HT1080 (cell line): Measurements from ENCODE around the gene CNPY3. TPM values are rescaled to one million over a fixed set of nuclear protein-coding genes. Genes with fewer than 3 reads are reported as not detected.
"Not testable (repeated sequence)": the region's sequence is repeated elsewhere in the genome, so short reads cannot be mapped to it uniquely, and the experiment has no call there.

Experiments used
- DNase-seq: peaks from one replicate; pipeline ENCODE4 v3.0.0-alpha.2; 2015; ENCODE audit warnings: low read depth
- total RNA-seq: library from RNA; depleted of rRNA; stranded (reverse); fragments of >200 nt; shearing (Covaris generic); gene quantifications from 2 replicates; pipeline ENCODE4 v1.2.3, GENCODE V29; 2014

CNPY3 gene
- total RNA-seq, 1 experiment from 2014 or later, result 45.3 TPM

DNA sequence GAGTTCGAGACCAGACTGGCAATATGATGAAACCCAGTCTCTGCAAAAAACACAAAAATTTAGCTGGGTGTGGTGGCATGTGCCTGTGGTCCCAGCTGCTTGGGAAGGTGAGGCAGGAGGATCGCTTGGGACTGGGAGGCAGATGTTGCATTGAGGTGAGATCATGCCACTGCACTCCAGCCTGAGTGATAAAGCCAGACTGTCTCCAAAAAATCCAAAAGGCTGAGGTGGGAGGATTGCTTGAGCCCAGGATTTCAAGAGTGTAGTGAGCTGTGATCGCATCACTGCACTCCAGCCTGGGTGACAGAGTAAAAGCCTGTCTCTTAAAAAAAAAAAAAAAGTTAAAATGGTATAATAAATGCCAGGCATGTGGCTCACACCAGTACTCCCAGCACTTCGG, 14.7 kb upstream of the CNPY3 start:
- no peak for DNase-seq

- no peak for DNase-seq
Measured at GRCh38 chr6:42915732-42916131, 13.5 kb upstream of the CNPY3 start, which contains the start of gene PTCRA. Gene PTCRA (plus strand): TSS chr6:42916053. CDS start chr6:42916070, 17 bp downstream.

DNA sequence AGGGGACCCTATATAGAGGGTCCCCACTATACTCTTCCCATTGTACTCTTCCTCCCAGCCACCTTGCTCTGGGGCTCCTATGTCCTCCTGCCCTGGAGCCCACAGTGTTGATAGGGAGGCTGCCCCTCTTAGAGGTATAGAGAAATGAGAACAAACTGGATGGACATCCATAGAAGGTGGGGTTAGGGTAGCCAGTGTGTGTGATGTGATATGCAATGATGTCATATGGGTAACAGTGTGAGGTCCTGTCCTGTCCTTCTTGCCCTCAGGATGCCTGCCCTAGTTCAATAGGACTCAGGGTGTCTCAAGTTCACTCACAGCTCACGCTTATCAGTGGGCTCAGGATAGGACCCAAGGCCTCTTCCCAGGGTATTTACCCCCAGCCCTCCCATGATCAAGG, 13.0 kb upstream of the CNPY3 start:
- DNase-seq, result no peak

GRCh38 chr6:42921801-42922200, 7.5 kb upstream of the CNPY3 start:
- DNase-seq, result no peak

- peak; percentile 36 for DNase-seq
Measured at GRCh38 chr6:42923666-42924065, 5.6 kb upstream of the CNPY3 start.

DNA sequence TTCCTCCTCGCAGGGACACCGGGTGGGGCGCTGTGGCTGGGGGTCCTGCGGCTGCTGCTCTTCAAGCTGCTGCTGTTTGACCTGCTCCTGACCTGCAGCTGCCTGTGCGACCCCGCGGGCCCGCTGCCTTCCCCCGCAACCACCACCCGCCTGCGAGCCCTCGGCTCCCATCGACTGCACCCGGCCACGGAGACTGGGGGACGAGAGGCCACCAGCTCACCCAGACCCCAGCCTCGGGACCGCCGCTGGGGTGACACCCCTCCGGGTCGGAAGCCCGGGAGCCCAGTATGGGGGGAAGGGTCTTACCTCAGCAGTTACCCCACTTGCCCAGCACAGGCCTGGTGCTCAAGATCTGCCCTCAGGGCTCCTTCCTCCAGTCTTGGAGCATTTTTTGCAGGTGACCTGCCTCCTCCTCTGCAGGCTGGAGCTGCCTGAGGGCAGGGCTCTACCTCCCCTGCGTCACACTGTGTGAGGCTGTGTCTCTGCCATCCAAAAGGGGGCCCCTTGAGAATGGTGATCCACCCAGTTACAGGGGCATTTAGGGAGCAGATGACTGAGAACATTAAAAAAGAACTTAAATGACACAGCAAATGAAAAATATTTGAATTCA, 3.9 kb upstream of the CNPY3 start:
- DNase-seq, result no peak

GRCh38 chr6:42929821-42930360, 611 bp downstream of the CNPY3 start:
- peak; percentile 77 for DNase-seq

GRCh38 chr6:42932412-42932811, 3.1 kb downstream of the CNPY3 start:
- DNase-seq, result no peak

- no peak for DNase-seq
Measured at GRCh38 chr6:42933205-42933604, 3.9 kb downstream of the CNPY3 start.

DNA sequence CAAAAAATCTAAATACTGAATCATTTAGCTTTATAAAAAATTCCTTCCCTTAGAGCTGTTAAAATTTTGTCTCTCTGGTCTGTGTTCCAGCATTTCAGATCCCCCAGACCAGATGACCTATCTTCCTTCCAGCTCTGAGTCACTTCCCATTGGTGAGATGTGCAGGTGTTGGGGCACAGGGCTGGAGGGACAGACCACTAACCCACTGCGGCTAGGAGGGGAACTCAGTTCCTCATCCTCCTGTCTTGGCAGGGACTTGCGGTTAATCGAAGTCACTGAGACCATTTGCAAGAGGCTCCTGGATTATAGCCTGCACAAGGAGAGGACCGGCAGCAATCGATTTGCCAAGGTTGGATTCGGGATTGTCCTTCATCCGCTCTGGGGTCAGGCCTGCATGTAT, 6.0 kb downstream of the CNPY3 start:
- no peak for DNase-seq

DNA sequence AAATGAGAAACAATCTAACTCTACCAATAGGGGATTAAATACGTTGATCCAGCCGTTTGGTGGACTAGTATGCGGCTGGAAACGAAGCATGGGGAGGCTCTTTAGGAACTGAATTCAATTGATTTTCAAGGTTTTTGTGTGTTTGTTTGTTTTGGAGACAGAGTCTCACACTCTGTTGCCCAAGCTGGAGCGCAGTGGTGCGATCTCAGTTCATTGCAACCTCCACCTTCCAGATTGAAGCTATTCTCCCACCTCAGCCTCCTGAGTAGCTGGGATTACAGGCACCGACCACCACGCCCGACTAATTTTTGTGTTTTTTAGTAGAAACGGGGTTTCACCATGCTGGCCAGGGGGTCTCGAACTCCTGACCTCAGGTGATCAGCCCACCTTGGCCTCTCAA, 7.1 kb downstream of the CNPY3 start:
- DNase-seq, result no peak

DNA sequence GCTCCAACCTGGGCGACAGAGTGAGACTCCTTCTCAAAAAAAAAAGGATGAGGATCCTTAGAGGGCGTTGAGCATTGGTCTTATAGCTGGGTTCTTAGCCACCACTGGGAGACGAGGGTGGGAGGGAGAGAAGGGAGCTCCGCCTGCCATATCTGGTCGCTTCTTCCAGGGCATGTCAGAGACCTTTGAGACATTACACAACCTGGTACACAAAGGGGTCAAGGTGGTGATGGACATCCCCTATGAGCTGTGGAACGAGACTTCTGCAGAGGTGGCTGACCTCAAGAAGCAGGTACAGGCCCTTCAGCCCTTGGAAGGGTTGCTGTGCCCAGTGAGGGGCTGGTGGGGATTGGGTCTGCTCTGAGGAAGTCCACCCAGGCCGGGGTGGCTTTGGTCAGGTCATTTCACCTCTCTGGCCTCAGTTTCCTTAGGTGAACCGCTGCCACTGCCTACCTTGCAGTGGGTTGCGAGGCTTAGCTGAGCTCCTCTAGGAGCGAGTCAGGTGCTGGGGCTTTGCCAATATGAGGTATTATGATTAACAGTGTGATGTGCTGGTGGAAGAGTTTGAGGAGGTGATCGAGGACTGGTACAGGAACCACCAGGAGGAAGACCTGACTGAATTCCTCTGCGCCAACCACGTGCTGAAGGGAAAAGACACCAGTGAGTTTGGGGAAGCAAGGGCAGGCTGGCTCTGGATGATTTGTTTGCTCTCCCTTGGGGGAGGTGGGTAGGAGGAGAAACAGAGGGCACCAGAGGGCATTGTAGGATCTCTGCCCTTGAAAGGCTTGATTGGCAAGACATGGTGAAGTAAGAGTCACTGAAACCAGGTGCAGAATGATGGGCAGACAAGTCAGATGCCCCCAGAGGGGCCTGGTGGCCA, 8.5 kb downstream of the CNPY3 start:
- no peak for DNase-seq

DNA sequence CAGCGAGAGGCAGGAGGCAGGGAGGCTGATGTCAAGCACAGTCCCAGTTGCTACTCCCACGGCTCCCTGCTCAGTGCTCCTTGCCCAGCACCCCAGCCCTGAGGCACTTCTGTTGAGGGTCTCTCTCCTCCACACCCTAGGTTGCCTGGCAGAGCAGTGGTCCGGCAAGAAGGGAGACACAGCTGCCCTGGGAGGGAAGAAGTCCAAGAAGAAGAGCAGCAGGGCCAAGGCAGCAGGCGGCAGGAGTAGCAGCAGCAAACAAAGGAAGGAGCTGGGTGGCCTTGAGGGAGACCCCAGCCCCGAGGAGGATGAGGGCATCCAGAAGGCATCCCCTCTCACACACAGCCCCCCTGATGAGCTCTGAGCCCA, 9.1 kb downstream of the CNPY3 start:
- no peak for DNase-seq

DNA sequence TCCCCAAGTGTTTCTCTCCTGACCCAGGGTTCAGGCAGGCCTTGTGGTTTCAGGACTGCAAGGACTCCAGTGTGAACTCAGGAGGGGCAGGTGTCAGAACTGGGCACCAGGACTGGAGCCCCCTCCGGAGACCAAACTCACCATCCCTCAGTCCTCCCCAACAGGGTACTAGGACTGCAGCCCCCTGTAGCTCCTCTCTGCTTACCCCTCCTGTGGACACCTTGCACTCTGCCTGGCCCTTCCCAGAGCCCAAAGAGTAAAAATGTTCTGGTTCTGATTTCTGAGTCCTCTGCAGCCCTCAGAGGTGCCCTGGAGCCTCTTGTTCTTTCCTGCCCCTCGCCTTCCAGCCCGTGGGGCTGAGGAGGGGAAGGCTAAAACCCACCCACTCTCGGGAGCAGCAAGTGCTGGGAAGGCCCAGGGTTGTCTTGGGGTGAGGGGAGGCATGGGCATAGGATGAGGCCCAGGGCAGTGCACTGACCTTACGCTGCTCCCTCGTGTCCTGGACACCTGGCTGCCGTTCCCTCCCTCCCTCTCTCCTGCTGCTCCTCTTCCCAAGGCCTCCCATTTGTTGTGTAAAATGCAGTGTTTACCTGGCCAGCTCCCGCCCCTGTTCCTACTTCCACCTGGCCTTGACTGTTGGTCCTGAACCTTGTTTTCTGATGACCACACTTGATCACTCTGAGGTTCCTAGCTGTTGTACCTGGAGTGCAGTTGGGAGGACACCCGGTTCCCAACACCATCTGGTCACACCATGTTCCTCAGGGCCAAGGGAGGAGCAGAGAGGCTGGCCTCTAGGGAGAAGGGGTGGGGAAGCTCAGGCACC, 9.9 kb downstream of the CNPY3 start:
- DNase-seq, result no peak

- DNase-seq, result no peak
Measured at GRCh38 chr6:42939810-42940167, 10.5 kb downstream of the CNPY3 start.

DNA sequence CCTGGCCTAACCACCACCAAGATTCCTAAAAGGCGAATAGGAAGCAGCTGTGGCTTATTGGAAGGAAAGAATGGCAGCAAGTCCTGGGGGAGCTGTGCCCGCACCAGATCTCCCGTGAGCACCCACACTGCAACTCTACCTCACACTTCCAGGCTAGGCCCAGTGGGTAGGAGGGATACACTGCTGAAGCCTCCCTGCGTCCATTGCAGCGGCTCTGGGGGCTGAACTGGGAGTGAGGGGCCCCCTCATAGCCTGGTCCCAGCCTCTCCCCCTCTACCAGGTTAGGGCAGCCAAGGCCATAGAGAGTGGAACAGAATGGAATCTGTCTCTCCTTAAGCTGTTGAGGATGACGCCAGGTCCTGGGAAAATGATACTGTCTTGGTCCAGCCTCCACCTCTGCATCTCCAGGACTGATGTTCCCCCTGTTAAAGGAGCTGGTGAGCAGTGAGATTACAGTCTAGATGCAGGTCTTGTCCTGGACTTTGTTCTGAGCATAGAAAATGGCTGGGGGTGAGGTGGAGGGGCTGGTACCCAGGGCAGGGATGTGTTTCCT, 11.3 kb downstream of the CNPY3 start:
- no peak for DNase-seq

DNA sequence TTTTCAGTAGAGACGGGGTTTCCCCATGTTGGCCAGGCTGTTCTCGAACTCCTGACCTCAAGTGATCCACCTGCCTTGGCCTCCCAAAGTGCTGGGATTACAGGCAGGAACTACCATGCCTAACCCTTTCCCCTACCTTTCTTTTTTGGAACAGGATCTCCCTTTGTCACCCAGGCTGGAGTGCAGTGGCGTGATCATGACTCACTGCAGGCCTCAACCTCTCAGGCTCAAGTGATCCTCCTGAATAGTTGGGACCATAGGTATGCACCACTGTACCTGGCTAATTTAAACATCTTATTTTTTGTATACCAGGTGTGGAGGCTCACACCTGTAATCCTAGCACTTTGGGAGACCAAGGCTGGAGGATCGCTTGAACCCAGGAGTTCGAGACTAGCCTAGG, 12.1 kb downstream of the CNPY3 start:
- not testable (repeated sequence) for DNase-seq

- no peak for DNase-seq
Measured at GRCh38 chr6:42942444-42942843, 13.2 kb downstream of the CNPY3 start.

DNA sequence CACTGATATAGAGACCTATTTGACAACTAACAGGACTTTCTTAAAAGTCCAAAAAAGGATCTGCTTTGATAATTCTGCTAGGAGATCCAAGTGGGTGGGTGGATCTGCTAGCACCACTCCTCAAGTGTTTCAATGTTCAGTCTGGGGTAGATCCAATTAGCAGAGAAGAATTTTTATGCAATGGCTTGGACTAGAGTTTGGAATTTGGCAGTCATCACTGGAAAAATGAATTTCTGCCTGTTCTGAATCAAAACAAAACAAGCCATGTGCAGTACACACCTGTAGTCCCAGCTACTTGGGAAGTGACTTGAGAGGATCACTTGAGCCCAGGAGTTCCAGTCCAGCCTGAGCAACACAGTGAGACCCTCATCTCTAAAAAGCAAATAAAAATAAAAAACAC, 18.7 kb downstream of the CNPY3 start:
- no peak for DNase-seq

DNA sequence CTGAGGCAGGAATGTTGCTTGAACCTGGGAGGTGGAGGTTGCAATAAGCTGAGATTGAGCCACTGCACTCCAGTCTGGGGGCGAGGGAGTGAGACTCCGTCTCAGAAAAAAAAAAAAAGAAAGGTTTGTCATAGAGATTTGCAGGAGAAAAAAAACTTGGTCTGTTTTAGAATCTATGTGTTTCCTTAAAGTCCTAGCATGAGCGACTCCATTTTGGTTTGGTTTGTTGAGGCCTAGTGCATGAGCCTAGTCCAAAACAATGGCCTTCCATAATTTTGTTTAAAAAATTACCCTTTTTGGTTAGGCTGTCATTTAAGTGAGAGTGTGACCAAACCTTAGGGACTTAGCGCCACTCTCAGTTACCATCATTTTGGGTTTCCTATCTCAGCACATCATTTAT, 23.1 kb downstream of the CNPY3 start:
- no peak for DNase-seq

GRCh38 chr6:42954405-42954804, 25.1 kb downstream of the CNPY3 start:
- not testable (repeated sequence) for DNase-seq

GRCh38 chr6:42958125-42958524, 28.8 kb downstream of the CNPY3 start:
- DNase-seq, result no peak
